ENCODE results near the gene MYO3B. TPM values are rescaled to one million over a fixed set of nuclear protein-coding genes. Genes with fewer than 3 reads are reported as not detected.

Gene MYO3B
- total RNA-seq, 4 donors from 2014 or later = 0.34 to 0.95 (median 0.89) TPM

DNA sequence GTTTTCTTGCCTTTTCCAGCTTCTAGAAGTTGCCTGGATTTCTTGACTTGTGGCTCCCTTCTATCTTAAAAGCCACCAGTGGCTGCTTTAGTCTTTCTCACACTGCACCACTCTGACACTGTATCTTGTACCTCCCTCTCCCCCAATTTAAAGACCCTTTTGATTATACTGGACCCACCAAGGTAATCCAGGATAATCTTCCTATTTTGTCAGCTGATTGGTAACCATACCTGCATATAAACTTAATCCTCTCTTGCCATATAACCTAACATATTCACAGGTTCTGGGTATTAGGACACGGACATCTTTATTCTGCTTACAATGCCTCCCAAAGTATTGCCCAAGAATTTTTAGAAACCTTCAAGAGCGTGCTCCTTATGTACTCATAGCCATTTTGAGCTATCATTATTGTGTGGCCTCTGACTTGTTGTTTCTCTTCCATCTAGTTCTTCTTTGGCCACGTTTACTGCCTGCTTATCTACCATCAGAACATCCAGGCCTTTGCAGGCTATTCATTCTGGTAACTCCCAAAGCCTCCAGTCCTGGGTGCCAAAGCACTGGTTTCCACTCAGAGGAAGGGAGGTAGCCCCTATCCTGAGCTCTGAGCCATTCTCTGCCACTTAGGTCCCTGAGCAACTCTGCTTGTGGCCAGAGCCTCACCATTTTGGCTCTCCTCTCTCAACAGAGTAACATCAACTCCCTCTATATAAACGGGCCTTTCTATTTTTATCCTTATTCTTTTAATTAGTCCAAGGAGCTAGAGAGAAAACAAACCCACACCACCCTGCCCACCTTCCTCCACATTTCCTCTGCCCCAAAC, 70.8 kb downstream of the MYO3B start:
- Histone ChIP-seq H3K27ac (no peak overlapping the region), H3K4me1 (no peaks in the 10 kb centered on the region), H3K4me3 (no peak overlapping the region), H3K36me3 (no peaks in the 10 kb centered on the region), H3K27me3 (no peaks in the 10 kb centered on the region), H3K9me3 (no peaks in the 10 kb centered on the region)
- DNase-seq (ENCODE audit: low spot score in 2 of 2) = no peak
- TF ChIP-seq EP300 (IDR thresholded peaks at IDR 0.05) (no peak), POLR2AphosphoS5 (IDR thresholded peaks at IDR 0.05) (no peak), POLR2A (IDR thresholded peaks at IDR 0.05) (no peak), CTCF (IDR thresholded peaks at IDR 0.05) (no peak)
- WGBS = 66% methylated on average over 4 of the region's 4 CpGs

DNA sequence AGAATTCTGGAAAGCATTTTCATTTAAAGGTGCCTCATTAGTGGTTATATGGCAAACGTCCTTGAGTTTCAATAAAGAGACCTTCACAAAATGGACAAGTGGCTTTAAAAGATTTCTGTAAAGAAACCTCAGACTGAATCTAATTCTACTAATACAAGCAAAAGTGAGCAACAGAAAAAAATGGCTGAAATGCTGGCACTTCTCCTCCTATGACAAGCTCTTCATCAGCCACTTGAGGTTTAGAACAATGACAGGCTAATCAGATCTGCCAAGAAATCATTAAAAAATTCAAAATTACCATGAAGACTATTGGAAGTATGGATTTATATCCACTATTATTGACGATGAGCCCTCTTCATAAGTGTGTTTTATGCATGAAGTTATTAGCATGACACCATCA, 71.8 kb downstream of the MYO3B start:
- DNase-seq (ENCODE audit: low spot score in 2 of 2) = no peak
- Histone ChIP-seq H3K27ac (no peak overlapping the region), H3K36me3 (no peaks in the 10 kb centered on the region), H3K9me3 (no peaks in the 10 kb centered on the region), H3K27me3 (no peaks in the 10 kb centered on the region), H3K4me3 (no peak overlapping the region), H3K4me1 (no peaks in the 10 kb centered on the region)
- WGBS = 66% methylated on average over 2 of the region's 2 CpGs
- no peak for TF ChIP-seq POLR2AphosphoS5 (IDR thresholded peaks at IDR 0.05)
- no peak for TF ChIP-seq CTCF (IDR thresholded peaks at IDR 0.05)
- no peak for TF ChIP-seq EP300 (IDR thresholded peaks at IDR 0.05)
- TF ChIP-seq POLR2A (IDR thresholded peaks at IDR 0.05) = no peak

DNA sequence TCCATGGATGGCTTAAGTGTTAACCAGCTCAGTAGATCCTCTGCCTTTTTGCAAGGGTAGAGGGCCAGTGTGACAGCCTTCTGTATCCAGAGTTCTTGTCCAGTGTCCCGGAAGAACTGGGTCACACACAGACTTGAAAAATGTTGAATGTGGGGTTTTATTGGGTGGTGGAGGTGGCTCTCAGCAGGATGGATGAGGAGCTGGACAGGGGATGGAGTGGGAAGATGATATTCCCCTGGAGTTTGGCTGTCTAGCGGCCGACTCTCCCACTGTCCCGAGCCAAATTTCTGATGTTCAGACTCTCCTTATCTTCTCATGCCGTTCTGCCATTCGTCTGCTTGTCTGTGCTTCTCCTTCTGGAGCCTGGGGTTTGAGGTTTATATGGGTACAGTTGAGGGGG, 72.6 kb downstream of the MYO3B start:
- no peak for DNase-seq (ENCODE audit: low spot score in 2 of 2)
- H3K27ac ChIP-seq = no peak overlapping the region
- WGBS = 87% methylated on average over 5 of the region's 6 CpGs
- no peaks in the 10 kb centered on the region for H3K9me3 ChIP-seq
- no peak overlapping the region for H3K4me3 ChIP-seq
- no peaks in the 10 kb centered on the region for H3K36me3 ChIP-seq
- H3K4me1 ChIP-seq = no peaks in the 10 kb centered on the region
- no peaks in the 10 kb centered on the region for H3K27me3 ChIP-seq
- TF ChIP-seq POLR2A (IDR thresholded peaks at IDR 0.05) = no peak
- TF ChIP-seq CTCF (IDR thresholded peaks at IDR 0.05) = no peak
- TF ChIP-seq POLR2AphosphoS5 (IDR thresholded peaks at IDR 0.05) = no peak
- no peak for TF ChIP-seq EP300 (IDR thresholded peaks at IDR 0.05)

- no peak for TF ChIP-seq POLR2A (IDR thresholded peaks at IDR 0.05)
- TF ChIP-seq CTCF (IDR thresholded peaks at IDR 0.05) = no peak
- TF ChIP-seq EP300 (IDR thresholded peaks at IDR 0.05) = no peak
- no peak for TF ChIP-seq POLR2AphosphoS5 (IDR thresholded peaks at IDR 0.05)
These were observed 74.5 kb downstream of the MYO3B start for GRCh38 chr2:170252414-170252813.

GRCh38 chr2:170253721-170254230, 75.8 kb downstream of the MYO3B start:
- Histone ChIP-seq H3K27me3 (no peaks in the 10 kb centered on the region), H3K4me1 (no peaks in the 10 kb centered on the region), H3K36me3 (no peaks in the 10 kb centered on the region), H3K27ac (no peak overlapping the region), H3K4me3 (no peak overlapping the region), H3K9me3 (no peaks in the 10 kb centered on the region)
- WGBS = 86% methylated on average over 5 of the region's 6 CpGs
- TF ChIP-seq EP300 (IDR thresholded peaks at IDR 0.05) (no peak), POLR2AphosphoS5 (IDR thresholded peaks at IDR 0.05) (no peak), CTCF (IDR thresholded peaks at IDR 0.05) (no peak), POLR2A (IDR thresholded peaks at IDR 0.05) (no peak)
- no peak for DNase-seq (ENCODE audit: low spot score in 2 of 2)

More at GRCh38 chr2:170252414-170252813, 74.5 kb downstream of the MYO3B start:
- Histone ChIP-seq H3K4me1 (no peaks in the 10 kb centered on the region), H3K27me3 (no peaks in the 10 kb centered on the region), H3K36me3 (no peaks in the 10 kb centered on the region), H3K9me3 (no peaks in the 10 kb centered on the region), H3K27ac (no peak overlapping the region), H3K4me3 (no peak overlapping the region)
- no peak for DNase-seq (ENCODE audit: low spot score in 2 of 2)
